22Rv1 (cell line): ENCODE data around the gene RIT1.

Experiments used
- CTCF ChIP-seq: fragments of 450-650 bp; IDR thresholded peaks from 2 replicates; pipeline ENCODE4 v1.5.1; 2017; ENCODE audit warnings: mild to moderate bottlenecking
- ZFX ChIP-seq: fragments of 450-650 bp; IDR thresholded peaks from 2 replicates; pipeline ENCODE4 v1.6.1; 2017; ENCODE audit warnings: antibody characterized with exemption, borderline replicate concordance

- TF ChIP-seq CTCF, result no peak
- TF ChIP-seq ZFX, result no peak
These were observed 11.0 kb downstream of the RIT1 start for GRCh38 chr1:155900161-155900560.
